ENCODE data around the gene ADAM33. TPM values are rescaled to one million over a fixed set of nuclear protein-coding genes. Genes with fewer than 3 reads are reported as not detected.

Gene ADAM33
- total RNA-seq, 2 donors from 2014 or later, result 3.0 to 3.3 TPM

- Mint-ChIP-seq H3K4me3 (no peak overlapping the region), H3K4me1 (no peaks in the 10 kb centered on the region), H3K36me3 (ENCODE audit: low read depth) (no peaks in the 10 kb centered on the region), H3K27ac (no peak overlapping the region), H3K9me3 (no peaks in the 10 kb centered on the region), H3K27me3 (ENCODE audit: insufficient read depth) (peaks cover 66% of the 10 kb centered on the region)
- no peak overlapping the region for H3K9ac ChIP-seq (ENCODE audit: extremely low read depth, low read length, poor library complexity, severe bottlenecking)
- DNase-seq, result peak; percentile 37
- WGBS, 2 experiments (ENCODE audit: insufficient coverage in 1 of 2, insufficient read length in 1 of 2), result 88 to 91% methylated on average over 4 to 8 of the region's 8 CpGs
- TF ChIP-seq CTCF (conservative IDR thresholded peaks at IDR 0.05), result no peak
- H3K4me1 ChIP-seq (ENCODE audit: control insufficient read depth, insufficient read depth, low read length), result no peaks in the 10 kb centered on the region
- H3K9me3 ChIP-seq (ENCODE audit: control insufficient read depth, low read length), result no peaks in the 10 kb centered on the region
- no peaks in the 10 kb centered on the region for H3K36me3 ChIP-seq (ENCODE audit: control insufficient read depth, insufficient read depth, low read length)
- no peak overlapping the region for H3K27ac ChIP-seq (ENCODE audit: low read depth, low read length)
- no peak overlapping the region for H3K4me3 ChIP-seq (ENCODE audit: low read length)
- peaks cover 63% of the 10 kb centered on the region for H3K27me3 ChIP-seq (ENCODE audit: control insufficient read depth, insufficient read depth, low read length, poor library complexity, severe bottlenecking)
These were observed 48.2 kb upstream of the ADAM33 start for GRCh38 chr20:3729811-3730540.

- Mint-ChIP-seq H3K4me3 (no peak overlapping the region), H3K27ac (no peak overlapping the region), H3K36me3 (ENCODE audit: low read depth) (no peaks in the 10 kb centered on the region), H3K27me3 (ENCODE audit: insufficient read depth) (peaks cover 66% of the 10 kb centered on the region), H3K9me3 (no peaks in the 10 kb centered on the region), H3K4me1 (no peaks in the 10 kb centered on the region)
- Histone ChIP-seq H3K27ac (ENCODE audit: low read depth, low read length) (no peak overlapping the region), H3K27me3 (ENCODE audit: control insufficient read depth, insufficient read depth, low read length, poor library complexity, severe bottlenecking) (peaks cover 69% of the 10 kb centered on the region), H3K9me3 (ENCODE audit: control insufficient read depth, low read length) (no peaks in the 10 kb centered on the region), H3K36me3 (ENCODE audit: control insufficient read depth, insufficient read depth, low read length) (no peaks in the 10 kb centered on the region), H3K4me3 (ENCODE audit: low read length) (no peak overlapping the region), H3K9ac (ENCODE audit: extremely low read depth, low read length, poor library complexity, severe bottlenecking) (no peak overlapping the region), H3K4me1 (ENCODE audit: control insufficient read depth, insufficient read depth, low read length) (no peaks in the 10 kb centered on the region)
- no peak for TF ChIP-seq CTCF (conservative IDR thresholded peaks at IDR 0.05)
- DNase-seq, result peak; percentile 34
- 94 to 95% methylated on average over 5 to 6 of the region's 6 CpGs for WGBS, 2 experiments (ENCODE audit: insufficient coverage in 1 of 2, insufficient read length in 1 of 2)
These were observed 47.6 kb upstream of the ADAM33 start for GRCh38 chr20:3729378-3729777.

GRCh38 chr20:3728876-3729275, 47.1 kb upstream of the ADAM33 start:
- H3K36me3 Mint-ChIP-seq (ENCODE audit: low read depth), result no peaks in the 10 kb centered on the region
- H3K4me3 Mint-ChIP-seq, result no peak overlapping the region
- H3K27me3 Mint-ChIP-seq (ENCODE audit: insufficient read depth), result peaks cover 64% of the 10 kb centered on the region
- no peak for TF ChIP-seq CTCF (conservative IDR thresholded peaks at IDR 0.05)
- DNase-seq, result no peak
- WGBS, 2 experiments (ENCODE audit: insufficient coverage in 1 of 2, insufficient read length in 1 of 2), result 98 to 100% methylated on average over 1 to 3 of the region's 3 CpGs
- no peaks in the 10 kb centered on the region for H3K4me1 ChIP-seq (ENCODE audit: control insufficient read depth, insufficient read depth, low read length)
- no peaks in the 10 kb centered on the region for H3K36me3 ChIP-seq (ENCODE audit: control insufficient read depth, insufficient read depth, low read length)
- no peak overlapping the region for H3K9ac ChIP-seq (ENCODE audit: extremely low read depth, low read length, poor library complexity, severe bottlenecking)
- H3K9me3 Mint-ChIP-seq, result no peaks in the 10 kb centered on the region
- H3K27me3 ChIP-seq (ENCODE audit: control insufficient read depth, insufficient read depth, low read length, poor library complexity, severe bottlenecking), result peaks cover 64% of the 10 kb centered on the region
- H3K27ac Mint-ChIP-seq, result no peak overlapping the region
- H3K4me1 Mint-ChIP-seq, result no peaks in the 10 kb centered on the region
- H3K4me3 ChIP-seq (ENCODE audit: low read length), result no peak overlapping the region
- no peaks in the 10 kb centered on the region for H3K9me3 ChIP-seq (ENCODE audit: control insufficient read depth, low read length)
- H3K27ac ChIP-seq (ENCODE audit: low read depth, low read length), result no peak overlapping the region
